Caco-2 (cell line): ENCODE measurements around the gene GOPC. TPM values are rescaled to one million over a fixed set of nuclear protein-coding genes. Genes with fewer than 3 reads are reported as not detected.
"Not testable (repeated sequence)": the region's sequence is repeated elsewhere in the genome, so short reads cannot be mapped to it uniquely, and the experiment has no call there.

Source experiments
- Bru-seq: library from RNA; stranded (reverse); fragments of 400-500 nt; gene quantifications from one replicate; lab custom pipeline; 2021; lab: Mats Ljungman, UMichigan
- BruChase-seq, 2 experiments: library from RNA; stranded (reverse); fragments of 400-500 nt; gene quantifications; one replicate each; lab custom pipeline; 2021; lab: Mats Ljungman, UMichigan
- BruUV-seq: library from RNA; stranded (reverse); fragments of 400-500 nt; replicated peaks from 2 replicates; lab custom pipeline; 2021; lab: Mats Ljungman, UMichigan
- CTCF ChIA-PET: fragments of 300-600 bp; sonication (Branson Sonifier 250); formaldehyde crosslinking; loops from one replicate; lab custom pipeline; 2022; ENCODE audit warnings: antibody characterized with exemption; lab: Charles Lee
- POLR2A ChIA-PET: fragments of 300-600 bp; sonication (Branson Sonifier 250); formaldehyde crosslinking; loops from one replicate; lab custom pipeline; 2022; ENCODE audit warnings: antibody characterized with exemption; lab: Charles Lee
- DNase-seq, 2 experiments: peaks; one replicate each; pipeline versions ENCODE4 v3.0.0 to v3.0.0-alpha.2; 2020 to 2022
- H3K27me3 ChIP-seq: replicated peaks from 2 replicates; pipeline ENCODE4 v1.6.0; 2011; ENCODE audit warnings: low read length; ENCODE audit not compliant: control insufficient read depth, insufficient read depth
- H3K36me3 ChIP-seq: 2 replicates; pipeline ENCODE4 v1.5.1; 2011; ENCODE audit warnings: low read length; ENCODE audit not compliant: control insufficient read depth, insufficient read depth
- H3K4me1 ChIP-seq: fragments of 250-450 bp; sonication (Bioruptor Pico); 2 replicates; pipeline ENCODE4 v1.5.1; 2020; ENCODE audit warnings: mild to moderate bottlenecking
- H3K4me3 ChIP-seq: 2 replicates; pipeline ENCODE4 v1.5.1; 2011; ENCODE audit warnings: low read depth, mild to moderate bottlenecking, control low read depth, low read length
- H3K9me3 ChIP-seq: fragments of 250-450 bp; sonication (Bioruptor Pico); 2 replicates; pipeline ENCODE4 v1.5.1; 2020; ENCODE audit warnings: mild to moderate bottlenecking, moderate library complexity
- H3K27ac Mint-ChIP-seq: one replicate; pipeline ENCODE4 v1.8.0; 2022; ENCODE audit warnings: mixed read lengths; ENCODE audit not compliant: unreplicated experiment
- H3K27me3 Mint-ChIP-seq: one replicate; pipeline ENCODE4 v1.8.0; 2022; ENCODE audit warnings: mixed read lengths; ENCODE audit not compliant: insufficient read depth, unreplicated experiment
- H3K36me3 Mint-ChIP-seq: one replicate; pipeline ENCODE4 v1.8.0; 2022; ENCODE audit warnings: mild to moderate bottlenecking, mixed read lengths; ENCODE audit not compliant: insufficient read depth, unreplicated experiment
- H3K4me1 Mint-ChIP-seq: one replicate; pipeline ENCODE4 v1.8.0; 2022; ENCODE audit warnings: low read depth, mixed read lengths; ENCODE audit not compliant: unreplicated experiment
- H3K4me3 Mint-ChIP-seq: one replicate; pipeline ENCODE4 v1.8.0; 2022; ENCODE audit warnings: mild to moderate bottlenecking, moderate library complexity, mixed read lengths; ENCODE audit not compliant: unreplicated experiment
- H3K9me3 Mint-ChIP-seq: one replicate; pipeline ENCODE4 v1.8.0; 2022; ENCODE audit warnings: mixed read lengths; ENCODE audit not compliant: unreplicated experiment
- intact Hi-C: fragments of 100-400 bp; cut with micrococcal nuclease; formaldehyde crosslinking; loops from one replicate; pipeline ENCODE4 v1.10.0; 2022; ENCODE audit not compliant: unreplicated experiment
- long read RNA-seq: library from polyadenylated mRNA; stranded (forward); transcript quantifications from one replicate; pipeline ENCODE4 v2.0.0, GENCODE V29; 2022
- total RNA-seq: library from RNA; stranded (reverse); gene quantifications from 2 replicates; pipeline ENCODE4 v1.2.3, GENCODE V29; 2022
- TF ChIP-seq, protein P1 (sequence below), 2 experiments: fragments of 200-600 bp in 1 of 2; IDR thresholded peaks; 1 replicate in 1 of 2; 2 replicates in 1 of 2; pipeline versions ENCODE4 v1.5.1 to v1.8.0; 2011 to 2022; ENCODE audit warnings: antibody characterized with exemption in 1 of 2, control low read depth in 1 of 2, inconsistent platforms in 1 of 2, low read depth in 1 of 2, low read length in 1 of 2, mild to moderate bottlenecking in 1 of 2, moderate library complexity in 1 of 2; ENCODE audit not compliant: insufficient read depth in 1 of 2, severe bottlenecking in 1 of 2, unreplicated experiment in 1 of 2

GOPC gene
- 29.0 and 29.6 TPM in 2 replicates for total RNA-seq
- Bru-seq, nascent RNA: percentile 91 among the genes with signal in this experiment
- BruChase-seq, experiment 1, labeled RNA remaining after a 2-hour chase: percentile 92 among the genes with signal in this experiment
- BruChase-seq, experiment 2, labeled RNA remaining after a 6-hour chase: percentile 84 among the genes with signal in this experiment
- long read RNA-seq, full-length matches to known transcripts: 43 of 62 reads
- long read RNA-seq, partial matches to known transcripts: 2 of 62 reads
- long read RNA-seq, other reads (novel, unspliced or antisense): 17 of 62 reads

DNA sequence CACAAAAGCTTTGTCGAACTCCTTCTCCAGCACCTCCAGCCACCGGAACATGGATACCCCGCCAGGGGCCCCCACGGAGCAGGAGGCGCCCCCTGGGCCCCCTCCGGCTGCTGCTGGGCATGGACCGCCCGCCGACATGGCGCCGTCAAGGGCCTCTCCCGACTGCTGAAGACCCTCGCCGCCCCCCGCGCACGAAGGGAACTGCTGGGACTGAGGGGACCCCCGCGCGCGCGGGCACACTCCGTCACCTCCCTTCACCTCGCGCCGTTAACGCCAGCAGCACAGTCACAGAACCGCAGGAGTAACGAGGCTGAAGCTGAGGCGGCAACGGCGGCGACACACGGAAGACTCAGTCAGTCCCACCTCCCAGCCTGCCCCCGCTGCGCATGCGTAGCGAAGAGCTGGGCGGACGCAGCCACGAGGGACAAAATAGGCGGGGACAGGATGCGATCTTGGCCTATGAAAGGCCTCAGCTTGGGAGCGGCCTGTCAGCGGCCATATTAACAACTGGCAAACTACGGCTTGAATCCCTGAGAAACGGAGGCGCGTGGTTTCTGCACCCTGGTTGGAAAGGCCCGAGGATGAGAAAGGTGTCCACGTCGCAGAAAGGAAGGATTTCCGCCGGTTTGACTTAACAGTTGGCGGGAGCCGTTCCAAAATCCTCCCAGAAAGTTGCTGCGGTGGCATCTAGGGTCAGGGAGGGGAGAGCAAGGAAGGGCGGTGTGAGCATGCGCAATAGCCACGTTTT, at the start of gene GOPC:
Gene GOPC, minus strand, starts transcription at position 361 of the 748 bp plus-strand sequence. Its CDS starts 223 bp downstream, at position 138.
- H3K36me3 Mint-ChIP-seq: peaks cover 25% of the 10 kb centered on the region
- peak within 1 kb of the TSS; percentile 63 for H3K4me3 ChIP-seq

DNA sequence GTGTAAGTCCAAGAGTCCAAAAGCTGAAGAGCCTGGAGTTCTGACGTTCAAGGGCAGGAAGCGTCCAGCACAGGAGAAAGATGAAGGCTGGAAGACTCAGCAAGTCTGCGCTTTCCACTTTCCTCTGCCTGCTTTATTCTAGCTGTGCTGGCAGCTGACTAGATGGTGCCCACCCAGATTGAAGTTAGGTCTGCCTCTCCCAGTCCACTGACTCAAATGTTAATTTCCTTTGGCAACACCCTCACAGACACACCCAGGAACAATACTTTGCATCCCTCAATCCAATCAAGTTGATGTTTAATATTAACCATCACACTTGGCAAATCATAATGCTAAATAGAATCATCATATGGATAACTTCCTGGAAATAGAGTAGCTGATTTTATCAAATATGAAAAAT, 49.7 kb upstream of the GOPC start:
- H3K4me1 Mint-ChIP-seq, H3K9me3 ChIP-seq, intact Hi-C loops, H3K27ac Mint-ChIP-seq, POLR2A ChIA-PET, H3K27me3 ChIP-seq, DNase-seq, CTCF ChIA-PET, H3K36me3 ChIP-seq, H3K4me3 Mint-ChIP-seq, BruUV-seq, H3K4me1 ChIP-seq, H3K9me3 Mint-ChIP-seq, H3K36me3 Mint-ChIP-seq, H3K4me3 ChIP-seq, H3K27me3 Mint-ChIP-seq: not testable (repeated sequence)

More for the DNA sequence above, at the start of gene GOPC:
- H3K4me1 ChIP-seq: peaks cover 7% of the 10 kb centered on the region; the same call in 1 of the 2 replicates
- TF ChIP-seq, protein P1, sequence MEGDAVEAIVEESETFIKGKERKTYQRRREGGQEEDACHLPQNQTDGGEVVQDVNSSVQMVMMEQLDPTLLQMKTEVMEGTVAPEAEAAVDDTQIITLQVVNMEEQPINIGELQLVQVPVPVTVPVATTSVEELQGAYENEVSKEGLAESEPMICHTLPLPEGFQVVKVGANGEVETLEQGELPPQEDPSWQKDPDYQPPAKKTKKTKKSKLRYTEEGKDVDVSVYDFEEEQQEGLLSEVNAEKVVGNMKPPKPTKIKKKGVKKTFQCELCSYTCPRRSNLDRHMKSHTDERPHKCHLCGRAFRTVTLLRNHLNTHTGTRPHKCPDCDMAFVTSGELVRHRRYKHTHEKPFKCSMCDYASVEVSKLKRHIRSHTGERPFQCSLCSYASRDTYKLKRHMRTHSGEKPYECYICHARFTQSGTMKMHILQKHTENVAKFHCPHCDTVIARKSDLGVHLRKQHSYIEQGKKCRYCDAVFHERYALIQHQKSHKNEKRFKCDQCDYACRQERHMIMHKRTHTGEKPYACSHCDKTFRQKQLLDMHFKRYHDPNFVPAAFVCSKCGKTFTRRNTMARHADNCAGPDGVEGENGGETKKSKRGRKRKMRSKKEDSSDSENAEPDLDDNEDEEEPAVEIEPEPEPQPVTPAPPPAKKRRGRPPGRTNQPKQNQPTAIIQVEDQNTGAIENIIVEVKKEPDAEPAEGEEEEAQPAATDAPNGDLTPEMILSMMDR (IDR thresholded peaks at IDR 0.05; ENCODE audit: insufficient read depth in 1 of 2, low read depth in 1 of 2, low read length in 1 of 2, severe bottlenecking in 1 of 2, unreplicated experiment in 1 of 2): peak; percentile 23 to 45
- Mint-ChIP-seq H3K27ac (peak within 1 kb of the TSS; percentile 94), H3K27me3 (no peaks in the 10 kb centered on the region), H3K4me3 (peak within 1 kb of the TSS; percentile 96), H3K4me1 (no peaks in the 10 kb centered on the region), H3K9me3 (no peaks in the 10 kb centered on the region)
- DNase-seq: peak; percentile 95 to 97
- H3K9me3 ChIP-seq: no peaks in the 10 kb centered on the region
- BruUV-seq: no TSS peak
- ChIA-PET POLR2A (interaction anchor here (0.7 to 1.4 kb wide), 8 partner anchors 11 to 643 kb away, joined by 3 to 13 read pairs (median 4); partner anchors contain the start of gene DCBLD1), CTCF (interaction anchor here (0.7 to 1.6 kb wide), 6 partner anchors 66 to 243 kb away, joined by 3 to 10 read pairs (median 4); no protein-coding TSS in a partner anchor)
- intact Hi-C loops: loop anchor here (1.0 kb wide), 2 partner anchors 11 to 73 kb away; partner anchors contain the start of gene NUS1
- H3K27me3 ChIP-seq: no peaks in the 10 kb centered on the region
- peaks cover 3% of the 10 kb centered on the region; the same call in 1 of the 2 replicates for H3K36me3 ChIP-seq

- no peak for DNase-seq
- TF ChIP-seq, protein P1 (IDR thresholded peaks at IDR 0.05; ENCODE audit: insufficient read depth in 1 of 2, low read depth in 1 of 2, low read length in 1 of 2, severe bottlenecking in 1 of 2, unreplicated experiment in 1 of 2): no peak
- CTCF ChIA-PET: no interaction called here
- H3K9me3 ChIP-seq: no peaks in the 10 kb centered on the region
- H3K36me3 ChIP-seq: no peaks in the 10 kb centered on the region
- POLR2A ChIA-PET: no interaction called here
- no peak overlapping the region for H3K4me3 ChIP-seq
- no peaks in the 10 kb centered on the region for H3K27me3 ChIP-seq
- Mint-ChIP-seq H3K4me3 (no peak overlapping the region), H3K27ac (no peak overlapping the region), H3K4me1 (no peaks in the 10 kb centered on the region), H3K36me3 (no peaks in the 10 kb centered on the region), H3K9me3 (no peaks in the 10 kb centered on the region), H3K27me3 (no peaks in the 10 kb centered on the region)
- H3K4me1 ChIP-seq: no peaks in the 10 kb centered on the region
- no TSS peak for BruUV-seq
- intact Hi-C loops: no loop called here
These were observed 40.7 kb upstream of the GOPC start for GRCh38 chr6:117642976-117643375.
